DMS53 treated with DMSO at 0.1 percent for 48 hours (cell line): ENCODE data around the gene FPR2.
"Not testable (repeated sequence)": the region's sequence is repeated elsewhere in the genome, so short reads cannot be mapped to it uniquely, and the experiment has no call there.

Experiments
- DNase-seq: peaks from one replicate; lab custom pipeline; 2025; ENCODE audit not compliant: unreplicated experiment; lab: John Stamatoyannopoulos, UW

The FPR2 gene

GRCh38 chr19:51760697-51761356, at the start of gene FPR2:
FPR2 (plus strand) TSS chr19:51761180; CDS start chr19:51768659, 7,479 bp downstream.
- DNase-seq: no peak

GRCh38 chr19:51711702-51712101, 49.3 kb upstream of the FPR2 start:
- DNase-seq: no peak

DNA sequence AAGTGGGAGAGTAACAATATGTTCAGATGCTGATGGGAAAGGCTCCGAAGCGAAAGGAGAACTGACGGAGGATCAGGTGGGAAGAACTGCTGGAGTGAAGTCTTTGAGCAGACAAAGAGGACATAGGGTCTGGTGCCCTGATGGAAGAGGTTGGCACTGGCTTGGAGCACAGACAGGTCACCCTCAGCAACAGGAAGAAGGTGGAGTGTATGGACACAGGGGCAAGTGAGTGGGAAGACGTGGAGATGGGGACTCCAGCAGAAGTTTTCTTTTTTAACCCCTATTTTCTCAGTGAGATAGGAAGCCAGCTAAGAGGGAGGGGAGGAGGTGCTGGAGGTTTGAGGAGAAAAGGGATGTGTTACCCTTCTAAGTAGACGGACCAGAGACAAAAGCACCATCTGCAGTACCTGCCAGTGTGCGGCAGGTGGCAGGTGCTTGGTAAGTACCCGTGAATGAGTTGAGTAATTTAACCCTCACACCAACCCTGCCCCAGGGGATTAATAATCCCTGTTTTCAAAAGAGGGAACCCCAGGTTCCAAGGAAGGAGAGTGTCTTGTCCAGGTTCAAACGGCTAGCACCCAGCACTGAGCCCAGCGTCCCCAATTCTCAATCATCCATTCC, 48.4 kb upstream of the FPR2 start:
- no peak for DNase-seq

DNA sequence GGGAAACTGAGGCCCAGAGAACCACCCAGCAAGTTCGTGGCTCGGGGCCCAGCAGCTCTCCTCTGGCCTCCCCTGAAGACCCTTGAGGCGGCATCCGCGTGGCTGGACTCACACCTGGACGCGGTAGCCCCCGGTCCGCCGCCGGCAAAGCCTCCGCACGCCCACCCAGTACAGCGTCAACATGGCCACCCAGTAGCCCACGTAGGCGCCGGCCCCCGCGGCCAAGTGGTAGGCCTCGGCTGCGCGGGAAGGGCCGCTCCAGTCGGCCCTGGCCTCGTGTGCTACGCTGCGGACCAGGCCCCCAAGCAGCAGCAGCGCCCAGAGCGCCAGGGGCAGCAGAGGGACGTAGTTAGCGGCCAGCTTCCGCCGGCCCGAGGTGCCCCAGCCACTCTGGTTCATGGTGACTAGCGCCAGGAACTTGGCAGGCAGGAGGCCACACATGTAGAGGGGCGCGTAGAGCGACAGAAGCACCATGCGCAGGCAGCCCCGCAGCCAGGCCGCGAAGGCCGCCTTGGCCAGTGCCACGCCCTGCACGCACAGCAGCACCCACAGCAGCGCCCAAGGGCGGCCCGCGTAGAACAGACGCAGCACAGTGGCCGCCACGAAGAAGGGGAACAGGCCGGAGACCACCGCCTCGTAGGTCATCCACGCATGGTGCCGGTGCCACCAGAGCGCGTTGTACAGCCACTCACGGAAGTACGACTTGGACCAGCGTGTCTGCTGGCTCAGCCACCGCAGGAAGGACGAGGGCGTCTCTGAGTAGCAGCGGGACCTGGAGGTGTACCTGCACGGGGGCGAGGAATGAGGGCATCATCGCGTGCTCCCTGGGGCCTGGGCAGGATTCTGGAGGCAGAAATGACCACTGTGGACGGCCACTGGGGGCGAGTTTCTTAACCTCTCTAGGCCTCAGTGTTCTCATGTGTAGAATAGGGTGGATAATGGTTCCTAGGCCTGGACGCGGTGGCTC, 47.4 kb upstream of the FPR2 start:
- DNase-seq: no peak

- DNase-seq: no peak
Measured at GRCh38 chr19:51714848-51715247, 46.1 kb upstream of the FPR2 start.

DNA sequence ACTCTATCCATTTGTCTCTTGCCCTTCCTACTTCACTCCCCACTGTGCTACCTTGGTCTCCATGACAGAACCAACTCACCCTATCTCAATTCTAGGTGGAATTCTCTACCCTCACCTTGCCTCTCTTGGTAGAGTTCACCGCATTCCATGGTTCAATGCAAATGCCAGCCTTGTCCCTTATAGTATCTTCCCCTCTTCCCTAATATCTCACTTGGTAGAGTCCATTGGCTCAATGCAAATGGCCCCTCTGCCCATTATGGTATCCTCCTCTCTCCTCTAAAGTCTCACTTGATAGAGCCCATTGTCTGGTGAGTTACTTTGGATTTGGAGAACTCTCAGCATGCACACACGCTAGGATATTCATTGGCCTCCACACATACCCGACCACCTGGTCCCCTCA, 45.1 kb upstream of the FPR2 start:
- no peak for DNase-seq

DNA sequence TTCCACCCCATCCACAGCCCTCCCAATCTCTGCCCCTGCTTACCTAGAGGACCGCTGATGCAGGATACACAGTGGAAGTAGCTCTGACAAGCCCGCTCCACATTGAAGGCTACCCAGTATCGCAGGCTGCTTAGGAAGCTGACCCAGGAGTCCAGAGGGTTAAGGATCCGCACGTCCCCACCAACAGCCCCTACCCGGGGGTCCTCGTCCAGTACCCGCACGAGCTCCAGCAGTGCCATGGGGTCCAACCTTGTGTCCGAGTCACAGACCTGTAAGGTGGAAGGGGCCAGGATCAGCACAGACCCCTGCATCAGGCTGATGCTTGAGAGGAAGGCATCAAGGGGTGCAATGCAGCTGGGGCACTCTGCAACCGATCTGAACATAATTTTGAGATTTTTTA, 44.1 kb upstream of the FPR2 start:
- no peak for DNase-seq

- DNase-seq: no peak
Measured at GRCh38 chr19:51719251-51719988, 41.6 kb upstream of the FPR2 start.

GRCh38 chr19:51721905-51722304, 39.1 kb upstream of the FPR2 start:
- DNase-seq: no peak

- no peak for DNase-seq
Measured at GRCh38 chr19:51722492-51722891, 38.5 kb upstream of the FPR2 start.

GRCh38 chr19:51724543-51724942, 36.4 kb upstream of the FPR2 start:
- no peak for DNase-seq

DNA sequence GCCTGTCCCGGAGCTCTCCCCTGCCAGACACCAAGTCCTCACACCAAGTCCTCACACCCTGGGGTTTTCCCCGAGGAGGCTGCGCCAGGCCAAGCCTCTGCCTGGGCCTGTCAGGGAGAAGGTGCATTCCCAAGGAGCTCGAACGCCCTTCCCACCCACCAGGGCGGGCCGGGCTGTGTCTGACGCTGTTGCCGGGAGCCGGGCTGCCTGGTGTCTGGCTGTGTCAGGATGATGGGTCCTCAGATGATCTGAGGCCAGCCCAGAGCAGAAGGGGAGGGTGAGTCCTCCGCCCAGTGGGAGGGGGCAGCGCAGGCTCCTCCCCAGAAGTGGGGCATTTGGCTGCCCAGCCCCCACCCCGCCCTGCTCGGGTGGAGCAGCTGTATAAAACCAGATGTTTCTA, 34.9 kb upstream of the FPR2 start:
- DNase-seq: no peak

DNA sequence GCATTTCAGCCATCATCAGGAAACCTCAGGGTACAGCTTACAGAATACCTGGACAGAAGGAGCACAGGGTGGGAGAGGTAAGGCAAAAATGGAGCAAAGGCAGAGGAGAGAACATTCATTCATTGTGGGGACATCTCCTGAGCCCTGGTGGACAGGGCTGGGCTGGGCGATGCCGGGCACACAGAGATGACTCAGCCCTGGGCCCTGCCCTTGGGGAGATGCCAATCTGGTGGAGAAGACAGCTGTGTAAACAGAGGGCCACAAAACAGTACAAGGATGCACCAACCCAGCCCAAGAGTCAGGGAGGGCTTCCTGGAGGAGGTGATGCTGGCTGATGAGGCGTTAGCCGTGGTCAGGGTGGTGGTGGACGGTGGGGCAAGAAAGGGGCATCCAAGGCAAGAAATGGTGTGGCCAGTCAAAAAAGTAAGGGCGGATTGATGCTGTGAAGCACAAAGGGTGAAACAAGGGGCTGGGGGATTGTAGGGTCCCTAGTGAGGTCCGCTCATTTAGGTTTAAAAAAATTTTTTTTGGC, 33.6 kb upstream of the FPR2 start:
- no peak for DNase-seq

DNA sequence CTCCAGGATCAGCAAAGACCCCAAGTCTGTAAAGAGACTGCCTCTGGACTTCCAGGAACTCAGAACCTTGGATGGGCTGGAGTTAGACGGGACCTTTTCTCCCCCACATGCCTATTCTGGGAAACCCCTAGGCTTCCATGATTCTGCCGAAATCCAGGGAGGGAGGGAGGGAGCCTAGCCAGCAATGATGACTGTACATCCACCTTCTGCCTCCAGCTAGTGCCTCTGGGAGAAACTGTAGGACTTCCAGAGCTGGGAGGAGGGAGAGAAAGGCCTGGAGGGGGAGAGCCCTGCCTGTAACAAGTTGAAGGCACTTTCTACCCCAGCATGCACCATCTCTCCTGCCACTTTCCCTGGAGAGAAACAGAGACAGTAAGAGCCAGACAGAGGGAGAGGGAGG, 31.2 kb upstream of the FPR2 start:
- no peak for DNase-seq

DNA sequence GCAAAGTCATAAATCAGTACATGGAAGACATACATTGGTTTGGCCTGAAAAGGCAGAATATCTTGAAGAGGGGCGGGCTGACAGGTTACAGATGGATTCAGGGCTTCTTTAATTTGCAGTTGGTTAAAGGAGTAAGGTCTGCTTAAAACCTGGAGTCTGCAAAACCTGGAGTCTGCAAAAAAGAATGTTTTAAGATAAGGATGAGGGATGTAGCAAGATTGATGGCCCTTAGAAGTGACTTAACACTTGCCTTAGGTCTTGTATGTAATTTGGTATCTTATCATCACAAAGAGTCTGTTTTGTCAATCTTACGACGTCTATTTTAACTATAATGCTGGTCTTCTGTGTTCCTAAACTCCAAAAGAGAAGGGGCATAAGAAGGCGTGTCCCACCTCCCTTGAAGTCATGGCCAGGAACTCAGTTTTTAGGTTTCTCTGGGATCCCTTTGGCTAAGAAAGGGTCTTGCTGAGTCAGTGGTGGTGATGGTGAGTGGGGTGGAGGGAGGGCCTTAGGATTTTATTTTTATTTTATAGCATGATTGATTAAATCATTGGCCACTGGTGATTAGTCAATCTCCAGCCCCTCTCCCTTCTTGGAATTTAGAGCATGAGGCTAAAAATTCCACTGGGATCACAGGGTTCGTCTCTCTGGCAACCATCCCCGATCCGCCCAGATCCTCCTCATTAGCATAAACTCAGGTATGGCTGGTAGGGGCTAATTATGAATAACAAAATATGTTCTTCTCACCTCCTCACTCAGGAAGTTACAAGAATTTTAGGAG, 27.0 kb upstream of the FPR2 start:
- no peak for DNase-seq

DNA sequence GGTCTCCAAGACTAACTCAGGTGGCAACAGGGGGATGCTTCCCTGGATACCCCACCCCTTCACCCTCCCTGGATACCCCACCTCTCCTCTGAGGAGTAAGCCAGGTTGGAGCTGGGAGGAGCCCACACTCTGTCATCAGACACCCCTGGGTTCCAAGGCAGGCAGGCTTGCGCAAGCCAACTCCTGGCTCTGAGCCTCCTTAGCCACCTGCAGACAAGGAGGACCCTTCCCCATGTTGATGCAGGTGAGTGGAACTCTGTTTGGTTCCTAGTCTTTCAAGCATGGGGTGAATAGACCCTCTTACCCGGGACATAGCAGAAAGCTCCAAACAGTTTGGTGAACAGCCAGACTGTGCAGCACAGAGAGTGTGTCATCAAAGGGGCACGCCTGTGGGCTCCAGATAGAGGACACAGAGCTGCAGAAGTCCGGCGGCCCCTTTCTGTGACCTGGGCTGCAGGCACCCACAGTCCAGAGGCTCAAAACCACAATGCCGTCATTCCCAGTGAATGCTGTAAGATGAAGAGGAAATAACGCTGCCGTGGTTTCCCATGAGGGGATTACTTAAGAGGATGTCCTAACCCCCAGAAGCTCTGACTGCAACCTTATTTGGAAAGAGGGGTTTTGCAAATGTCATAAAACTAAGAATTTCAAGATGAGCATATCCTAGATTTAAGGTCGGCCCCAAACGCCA, 25.1 kb upstream of the FPR2 start:
- DNase-seq: no peak

- DNase-seq: no peak
Measured at GRCh38 chr19:51737389-51737788, 23.6 kb upstream of the FPR2 start.

GRCh38 chr19:51737924-51738323, 23.1 kb upstream of the FPR2 start:
- no peak for DNase-seq

DNA sequence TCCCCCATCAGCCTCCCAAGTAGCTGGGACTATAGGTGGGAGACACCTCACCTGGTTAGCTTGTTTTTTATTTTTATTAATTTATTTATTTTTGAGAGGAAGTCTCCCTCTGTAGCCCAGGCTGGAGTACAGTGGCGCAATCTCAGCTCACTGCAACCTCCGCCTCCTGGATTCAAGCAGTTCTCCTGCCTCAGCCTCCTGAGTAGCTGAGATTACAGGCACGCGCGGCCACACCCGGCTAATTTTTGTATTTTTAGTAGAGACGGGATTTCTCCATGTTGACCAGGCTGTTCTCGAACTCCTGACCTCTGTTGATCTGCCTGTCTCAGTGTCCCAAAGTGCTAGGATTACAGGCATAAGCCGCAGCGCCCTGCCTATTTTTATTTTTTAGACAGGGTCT, 22.5 kb upstream of the FPR2 start:
- DNase-seq: not testable (repeated sequence)
